ENCODE data around the gene TWSG1. TPM values are rescaled to one million over a fixed set of nuclear protein-coding genes. Genes with fewer than 3 reads are reported as not detected.

The TWSG1 gene
- total RNA-seq, 1 donor from 2014 or later = 20.0 TPM

DNA sequence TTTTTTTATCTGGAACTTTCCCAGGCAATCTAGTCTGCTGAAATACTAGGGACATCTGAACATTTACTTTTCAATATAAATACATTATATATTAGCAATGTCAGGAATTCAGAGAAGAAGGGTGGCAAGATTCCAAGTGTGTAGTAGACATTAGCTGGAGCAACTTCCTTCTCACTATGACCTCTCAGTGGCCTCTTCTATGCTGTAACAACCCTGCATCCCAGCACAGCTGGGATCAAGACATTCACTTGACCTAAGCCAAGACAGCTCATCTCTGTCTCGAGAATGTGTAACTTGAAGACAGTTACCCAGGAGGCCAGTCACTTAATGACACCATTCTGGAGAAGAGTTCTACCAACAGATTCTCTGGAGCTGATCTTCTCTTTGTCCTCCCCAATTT lies 79.0 kb downstream of the TWSG1 start:
- H3K4me1 Mint-ChIP-seq (ENCODE audit: unreplicated experiment) = no peaks in the 10 kb centered on the region
- H3K27me3 Mint-ChIP-seq (ENCODE audit: unreplicated experiment) = no peaks in the 10 kb centered on the region
- no peak overlapping the region for H3K4me3 Mint-ChIP-seq (ENCODE audit: unreplicated experiment)
- no peaks in the 10 kb centered on the region for H3K9me3 Mint-ChIP-seq (ENCODE audit: unreplicated experiment)
- H3K36me3 Mint-ChIP-seq (ENCODE audit: low read depth, unreplicated experiment) = no peaks in the 10 kb centered on the region
- no peak for DNase-seq (ENCODE audit: low spot score)
- H3K27ac Mint-ChIP-seq (ENCODE audit: unreplicated experiment) = no peak overlapping the region
- TF ChIP-seq CTCF (IDR thresholded peaks at IDR 0.05; ENCODE audit: unreplicated experiment) = no peak

- Mint-ChIP-seq H3K9me3 (ENCODE audit: unreplicated experiment) (no peaks in the 10 kb centered on the region), H3K27ac (ENCODE audit: unreplicated experiment) (no peak overlapping the region), H3K4me3 (ENCODE audit: unreplicated experiment) (no peak overlapping the region), H3K4me1 (ENCODE audit: unreplicated experiment) (no peaks in the 10 kb centered on the region), H3K36me3 (ENCODE audit: low read depth, unreplicated experiment) (no peaks in the 10 kb centered on the region), H3K27me3 (ENCODE audit: unreplicated experiment) (no peaks in the 10 kb centered on the region)
- no peak for DNase-seq (ENCODE audit: low spot score)
- no peak for TF ChIP-seq CTCF (IDR thresholded peaks at IDR 0.05; ENCODE audit: unreplicated experiment)
Measured at GRCh38 chr18:9416563-9417072, 82.0 kb downstream of the TWSG1 start.

DNA sequence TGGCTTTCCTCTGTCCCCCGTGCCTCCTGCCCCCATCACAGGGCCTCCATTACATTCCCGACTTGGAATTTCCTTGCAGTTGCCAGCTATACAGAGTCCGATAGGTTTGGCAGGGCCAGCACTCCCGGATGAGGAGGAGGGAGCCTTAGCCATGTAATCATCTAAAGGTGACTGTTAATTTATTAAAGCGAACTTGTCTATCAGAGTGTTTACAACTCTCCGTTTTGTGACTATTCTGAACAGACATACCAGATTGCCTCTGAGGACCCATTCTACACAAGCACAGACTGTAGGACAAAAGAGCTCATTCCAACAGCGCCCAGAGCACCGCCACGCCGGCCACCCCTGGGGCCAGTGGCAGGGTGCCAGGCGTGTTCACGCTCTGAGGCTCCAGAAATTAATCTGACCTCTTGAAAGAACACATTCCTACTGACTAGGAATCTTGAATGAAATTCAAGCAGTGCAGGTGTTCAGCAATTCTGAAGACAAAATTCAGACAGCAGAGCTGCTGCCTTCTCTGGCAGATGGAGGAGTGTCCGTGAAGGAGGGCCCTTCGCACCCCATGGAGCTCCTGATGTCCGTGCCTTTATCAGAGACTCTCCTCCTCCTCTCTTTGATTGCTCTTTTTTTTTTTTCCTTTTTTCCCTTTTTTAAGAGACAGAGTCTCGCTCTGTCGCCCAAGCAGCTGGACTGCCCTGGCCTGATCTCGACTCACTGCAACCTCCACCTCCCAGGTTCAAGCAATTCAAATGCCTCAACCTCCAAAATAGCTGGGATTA lies 82.7 kb downstream of the TWSG1 start:
- H3K4me3 Mint-ChIP-seq (ENCODE audit: unreplicated experiment) = no peak overlapping the region
- H3K9me3 Mint-ChIP-seq (ENCODE audit: unreplicated experiment) = no peaks in the 10 kb centered on the region
- no peak overlapping the region for H3K27ac Mint-ChIP-seq (ENCODE audit: unreplicated experiment)
- no peaks in the 10 kb centered on the region for H3K27me3 Mint-ChIP-seq (ENCODE audit: unreplicated experiment)
- no peaks in the 10 kb centered on the region for H3K4me1 Mint-ChIP-seq (ENCODE audit: unreplicated experiment)
- TF ChIP-seq CTCF (IDR thresholded peaks at IDR 0.05; ENCODE audit: unreplicated experiment) = no peak
- DNase-seq (ENCODE audit: low spot score) = no peak
- no peaks in the 10 kb centered on the region for H3K36me3 Mint-ChIP-seq (ENCODE audit: low read depth, unreplicated experiment)

DNA sequence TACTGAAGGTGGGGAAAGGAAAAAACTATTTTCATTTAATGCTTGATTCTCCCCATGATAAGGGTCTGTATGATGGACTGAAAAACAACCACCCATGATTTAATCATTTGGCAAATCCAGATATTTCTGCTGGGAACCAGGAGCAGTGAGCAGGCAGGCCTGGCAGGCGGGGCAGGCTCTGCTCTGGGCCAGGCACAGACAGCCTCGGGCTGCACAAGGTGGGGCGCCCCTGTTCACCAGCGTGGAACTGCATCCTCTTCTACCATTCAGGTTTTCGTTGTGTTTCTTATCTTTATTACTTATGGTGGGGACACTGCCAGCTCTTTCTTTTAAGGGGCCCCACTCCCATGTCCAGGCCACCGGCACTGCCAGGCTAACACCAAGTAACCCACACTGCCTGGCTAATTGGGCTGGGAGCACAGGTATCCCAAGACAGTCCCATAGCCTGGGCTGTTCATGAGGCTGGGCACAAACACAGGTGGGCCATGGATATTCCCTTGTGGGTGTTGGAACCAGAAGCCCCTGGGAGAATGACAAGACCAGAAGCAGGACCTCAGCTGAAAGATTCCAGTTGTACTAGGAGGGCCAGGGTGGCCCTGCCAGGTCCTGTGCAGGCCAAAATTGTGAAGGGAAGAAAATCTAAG lies 83.6 kb downstream of the TWSG1 start:
- Mint-ChIP-seq H3K9me3 (ENCODE audit: unreplicated experiment) (no peaks in the 10 kb centered on the region), H3K4me3 (ENCODE audit: unreplicated experiment) (no peak overlapping the region), H3K36me3 (ENCODE audit: low read depth, unreplicated experiment) (no peaks in the 10 kb centered on the region), H3K4me1 (ENCODE audit: unreplicated experiment) (no peaks in the 10 kb centered on the region), H3K27ac (ENCODE audit: unreplicated experiment) (no peak overlapping the region), H3K27me3 (ENCODE audit: unreplicated experiment) (no peaks in the 10 kb centered on the region)
- no peak for DNase-seq (ENCODE audit: low spot score)
- no peak for TF ChIP-seq CTCF (IDR thresholded peaks at IDR 0.05; ENCODE audit: unreplicated experiment)

All from endothelial cell (in vitro differentiated cells).